GM19324 (cell line): ENCODE measurements around the gene RSRC1.
A peak's percentile ranks its signal among the peaks of the same experiment; 100 is the strongest.
"Not testable (repeated sequence)": the region's sequence is repeated elsewhere in the genome, so short reads cannot be mapped to it uniquely, and the experiment has no call there.

ENCODE experiments used
- ATAC-seq: cut with Tn5 transposase; IDR thresholded peaks from one replicate; pipeline ENCODE4 v1.9.1; 2021; ENCODE audit warnings: mild to moderate bottlenecking, moderate library complexity; ENCODE audit not compliant: unreplicated experiment, low FRiP score

RSRC1 gene

DNA sequence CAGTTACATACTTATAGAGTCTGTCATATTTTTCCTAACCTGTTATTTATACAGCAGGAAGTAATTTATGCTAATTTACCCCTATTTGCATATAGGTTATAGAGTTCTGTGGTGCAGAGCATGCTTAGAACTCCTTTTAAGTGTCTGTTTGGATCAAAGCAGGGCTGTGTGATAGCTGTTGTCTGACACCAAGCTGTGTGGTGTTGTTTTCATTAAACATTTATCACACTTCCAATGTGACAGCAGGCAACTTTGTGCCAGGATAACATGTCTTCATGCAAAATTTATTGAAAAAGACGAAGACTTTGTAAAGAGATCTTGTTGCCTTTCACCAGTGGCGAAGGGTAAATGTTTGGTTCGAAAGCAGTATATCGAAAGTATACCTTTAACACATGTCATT, 100.2 kb downstream of the RSRC1 start:
- no peak for ATAC-seq

DNA sequence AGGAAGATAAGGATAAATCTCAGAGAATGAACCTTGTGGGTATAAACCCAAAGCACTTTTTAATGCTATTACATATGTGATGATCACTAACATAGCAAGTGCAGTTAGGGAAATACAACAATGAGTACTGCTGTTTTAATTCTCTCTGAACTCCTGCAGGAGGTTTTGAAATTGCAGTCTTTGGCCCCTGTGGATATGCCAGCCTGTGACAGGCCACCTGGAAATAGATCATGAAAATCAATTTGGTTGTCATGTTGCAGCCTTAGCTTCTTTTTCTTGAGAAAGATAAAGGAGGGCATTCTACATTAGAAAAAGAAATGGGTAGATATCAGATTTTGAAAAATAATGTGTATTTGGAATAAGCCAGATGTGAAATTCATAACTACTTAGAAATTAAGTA, 103.6 kb downstream of the RSRC1 start:
- no peak for ATAC-seq

DNA sequence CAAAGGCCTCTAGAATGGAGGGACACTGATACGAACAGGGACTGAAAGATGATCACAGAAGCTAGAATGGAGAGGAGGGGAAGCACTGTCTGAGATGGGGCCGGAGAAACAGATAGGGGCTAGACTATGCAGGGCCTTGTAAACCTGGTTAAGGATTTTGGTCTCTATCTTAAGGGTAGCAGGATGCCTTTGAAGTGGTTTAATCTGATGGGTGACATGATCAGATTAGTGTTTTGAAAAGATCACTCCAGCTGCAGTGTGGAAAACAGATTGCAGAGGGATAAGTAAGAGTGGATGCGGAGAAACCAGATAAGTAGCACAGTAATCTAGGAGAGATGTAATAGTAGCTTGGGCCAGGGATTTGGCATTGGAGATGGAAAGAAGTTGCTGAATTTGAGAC, 108.1 kb downstream of the RSRC1 start:
- no peak for ATAC-seq

DNA sequence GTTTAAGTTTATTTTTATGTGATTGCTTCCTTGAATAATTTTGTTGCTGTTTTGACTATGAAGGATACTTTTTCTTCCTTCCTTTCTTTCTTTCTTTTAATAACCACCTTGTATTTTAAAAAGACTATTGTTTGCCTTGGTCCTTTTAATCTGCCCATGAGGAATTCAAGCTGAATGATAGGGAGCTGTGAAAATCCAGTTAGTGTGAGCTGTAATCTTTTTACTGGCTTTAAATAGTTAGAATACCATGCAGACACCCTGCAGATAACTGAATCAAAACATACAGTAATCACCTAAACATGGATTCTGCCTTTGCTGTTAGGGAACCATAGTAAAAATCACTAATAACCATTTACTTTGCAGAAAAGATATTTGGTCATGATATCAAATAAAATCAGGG, 110.7 kb downstream of the RSRC1 start:
- no peak for ATAC-seq

DNA sequence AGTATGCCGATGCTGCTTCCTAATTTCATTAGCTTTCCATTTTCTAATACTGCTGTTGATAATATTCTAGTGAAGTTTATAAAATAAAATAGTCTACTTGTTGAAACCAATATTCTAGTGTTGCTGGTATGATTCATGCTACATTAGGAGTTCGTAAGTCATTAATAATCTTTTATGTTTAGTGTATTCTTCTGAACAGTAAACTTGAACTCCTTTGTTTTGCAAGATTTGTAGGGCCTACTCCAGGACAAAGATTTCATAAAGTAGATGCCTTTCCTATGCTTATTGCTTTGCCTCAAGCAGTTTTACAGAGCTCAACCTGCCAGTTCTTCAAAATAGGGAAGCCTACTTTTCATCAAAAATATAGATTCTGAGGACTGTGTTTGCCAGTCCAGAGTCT, 111.5 kb downstream of the RSRC1 start:
- ATAC-seq = no peak

DNA sequence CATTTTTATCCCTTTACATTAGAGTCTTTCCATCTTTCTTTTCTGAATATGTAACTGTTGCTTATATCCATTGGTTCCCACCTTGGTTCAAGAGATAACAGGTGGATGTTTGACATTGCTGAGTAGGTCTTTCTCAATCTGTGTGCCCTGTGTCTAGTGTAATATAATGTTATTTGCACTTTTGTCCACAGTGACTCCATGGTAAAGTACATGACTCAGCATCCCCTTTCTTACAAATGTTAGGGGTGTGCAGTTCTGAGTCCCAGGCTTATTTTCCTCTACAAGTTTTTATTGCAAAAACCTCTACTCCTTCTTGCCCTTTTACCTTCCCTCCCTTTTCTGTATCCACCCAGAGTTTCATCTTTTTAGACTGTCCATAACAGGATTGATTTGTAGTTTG, 116.5 kb downstream of the RSRC1 start:
- ATAC-seq = no peak

DNA sequence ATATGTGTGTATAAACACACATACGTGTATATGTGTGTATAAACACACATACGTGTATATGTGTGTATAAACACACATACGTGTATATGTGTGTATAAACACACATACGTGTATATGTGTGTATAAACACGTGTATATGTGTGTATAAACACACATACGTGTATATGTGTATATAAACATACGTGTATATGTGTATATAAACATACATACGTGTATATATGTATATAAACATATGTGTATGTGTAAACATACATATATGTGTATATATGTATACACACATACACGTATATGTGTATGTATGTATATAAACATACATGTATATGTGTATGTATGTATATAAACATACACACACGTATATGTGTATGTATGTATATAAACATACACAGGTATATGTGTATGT, 119.1 kb downstream of the RSRC1 start:
- not testable (repeated sequence) for ATAC-seq

DNA sequence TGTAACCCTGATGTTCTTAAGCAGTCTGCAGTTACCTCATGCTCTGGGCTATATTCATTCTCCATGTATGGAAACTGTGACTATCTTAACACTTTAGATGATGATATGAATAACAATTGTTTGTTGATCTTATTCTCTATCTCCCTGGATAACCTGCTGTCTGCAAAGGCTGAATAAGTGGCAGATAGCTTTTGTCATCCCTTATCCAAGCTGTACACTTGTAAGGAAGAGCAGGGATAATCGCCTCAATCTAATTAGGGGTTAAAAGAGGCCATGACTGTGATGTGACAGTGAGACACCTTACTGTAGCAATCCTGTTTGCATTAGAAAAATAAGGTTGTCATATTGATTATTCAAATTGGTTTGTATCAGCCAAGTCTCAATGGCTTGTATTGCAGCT, 123.9 kb downstream of the RSRC1 start:
- no peak for ATAC-seq

DNA sequence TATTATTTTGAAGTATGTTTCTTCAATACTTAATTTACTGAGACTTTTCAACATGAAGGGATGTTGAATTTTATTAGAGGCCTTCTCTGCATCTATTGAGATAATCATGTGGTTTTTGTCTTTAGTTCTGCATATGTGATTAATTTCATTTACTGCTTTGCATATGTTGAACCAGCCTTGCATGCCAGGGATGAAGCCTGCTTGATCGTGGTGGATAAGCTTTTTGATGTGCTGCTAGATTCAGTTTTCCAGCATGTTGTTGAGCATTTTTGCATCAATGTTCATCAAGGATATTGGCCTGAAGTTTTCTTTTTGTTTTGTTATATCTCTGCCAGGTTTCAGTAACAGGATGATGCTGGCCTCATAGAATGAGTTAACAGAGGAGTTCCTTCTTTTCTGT, 134.4 kb downstream of the RSRC1 start:
- no peak for ATAC-seq

DNA sequence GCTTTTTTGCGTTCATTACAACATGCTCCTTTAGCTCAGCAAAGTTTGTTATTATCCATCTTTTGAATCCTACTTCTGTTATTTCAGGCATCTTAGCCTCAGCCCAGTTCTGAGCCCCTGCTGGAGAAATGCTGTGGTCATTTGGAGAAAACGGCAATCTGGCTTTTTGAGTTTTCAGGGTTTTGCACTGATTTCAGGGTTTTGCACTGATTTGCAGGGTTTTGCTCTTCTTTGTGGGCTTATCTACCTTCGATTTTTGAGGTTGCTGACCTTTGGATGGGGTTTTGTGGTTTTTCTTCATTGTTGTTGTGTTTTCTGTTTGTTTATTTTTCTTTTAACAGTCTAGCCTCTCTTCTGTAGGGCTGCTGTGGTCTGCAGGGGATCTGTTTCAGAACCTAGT, 137.4 kb downstream of the RSRC1 start:
- no peak for ATAC-seq

DNA sequence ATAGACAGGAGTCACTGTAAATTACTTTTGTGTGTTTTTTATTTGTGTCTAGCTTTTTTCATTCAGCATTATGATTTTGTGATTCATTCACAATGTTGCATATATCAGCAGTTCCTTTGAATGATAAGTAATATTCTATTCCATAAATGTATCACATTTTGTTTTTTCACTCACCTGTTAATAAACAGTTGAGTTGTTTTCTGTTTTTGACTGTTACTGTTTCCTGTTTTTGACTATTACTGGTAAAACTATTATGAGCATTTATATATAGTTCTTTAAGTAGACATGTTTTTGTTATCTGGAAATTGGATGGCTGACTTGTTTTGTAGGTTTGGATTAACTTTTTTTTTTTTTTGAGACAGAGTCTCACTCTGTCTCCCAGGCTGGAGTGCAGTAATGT, 138.4 kb downstream of the RSRC1 start:
- no peak for ATAC-seq

DNA sequence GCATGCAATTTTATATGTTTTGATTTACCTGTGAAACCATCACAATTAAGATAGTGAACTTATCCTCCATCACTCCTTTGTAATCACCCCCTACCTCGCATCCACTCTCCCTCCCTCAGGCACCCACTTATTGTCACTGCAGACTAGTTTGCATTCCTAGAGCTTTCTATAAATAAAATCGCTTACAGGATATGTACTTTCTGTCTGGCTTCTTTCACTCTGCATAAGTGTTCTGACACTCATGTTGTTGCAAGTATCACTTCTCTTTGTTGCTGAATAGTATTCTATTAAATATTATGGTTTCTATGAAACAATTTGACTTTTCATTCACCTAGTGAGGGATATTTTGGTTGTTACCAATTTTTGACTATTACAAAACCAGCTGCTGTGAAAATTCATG, 139.3 kb downstream of the RSRC1 start:
- peak; percentile 66 for ATAC-seq

DNA sequence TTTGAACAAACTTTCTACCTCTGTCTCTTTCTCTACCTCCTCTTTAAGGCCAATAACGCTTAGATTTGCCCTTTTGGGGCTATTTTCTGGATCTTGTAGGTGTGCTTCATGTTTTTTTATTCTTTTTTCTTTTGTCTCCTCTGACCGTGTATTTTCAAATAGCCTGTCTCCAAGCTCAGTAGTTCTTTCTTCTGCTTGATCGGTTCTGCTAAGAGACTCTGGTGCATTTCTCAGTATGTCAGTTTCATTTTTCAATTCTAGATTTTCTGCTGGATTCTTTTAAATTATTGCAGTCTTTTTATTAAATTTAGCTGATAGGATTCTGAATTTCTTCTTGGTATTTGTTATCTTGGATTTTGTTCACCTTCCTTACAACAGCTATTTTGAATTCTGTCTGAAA, 148.7 kb downstream of the RSRC1 start:
- no peak for ATAC-seq

DNA sequence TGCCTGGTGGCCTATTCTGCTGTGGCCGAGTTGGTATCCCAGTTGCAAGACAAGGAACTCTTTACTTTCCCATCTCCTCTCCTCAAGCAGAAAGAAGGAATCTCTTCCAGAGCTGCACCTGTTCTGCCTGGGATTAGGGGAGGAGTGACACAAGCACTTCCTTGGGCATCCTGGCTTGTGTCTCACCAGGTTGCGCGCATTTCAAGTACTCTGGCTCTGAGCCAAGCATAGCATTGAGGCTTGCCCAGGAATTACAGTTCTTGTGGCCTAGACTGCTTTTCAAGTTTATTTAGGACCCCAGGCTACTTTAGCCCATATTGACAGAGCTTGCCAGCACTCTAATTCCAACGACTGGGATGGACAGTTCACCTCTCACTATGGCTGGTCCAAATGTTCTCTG, 150.5 kb downstream of the RSRC1 start:
- ATAC-seq = no peak

DNA sequence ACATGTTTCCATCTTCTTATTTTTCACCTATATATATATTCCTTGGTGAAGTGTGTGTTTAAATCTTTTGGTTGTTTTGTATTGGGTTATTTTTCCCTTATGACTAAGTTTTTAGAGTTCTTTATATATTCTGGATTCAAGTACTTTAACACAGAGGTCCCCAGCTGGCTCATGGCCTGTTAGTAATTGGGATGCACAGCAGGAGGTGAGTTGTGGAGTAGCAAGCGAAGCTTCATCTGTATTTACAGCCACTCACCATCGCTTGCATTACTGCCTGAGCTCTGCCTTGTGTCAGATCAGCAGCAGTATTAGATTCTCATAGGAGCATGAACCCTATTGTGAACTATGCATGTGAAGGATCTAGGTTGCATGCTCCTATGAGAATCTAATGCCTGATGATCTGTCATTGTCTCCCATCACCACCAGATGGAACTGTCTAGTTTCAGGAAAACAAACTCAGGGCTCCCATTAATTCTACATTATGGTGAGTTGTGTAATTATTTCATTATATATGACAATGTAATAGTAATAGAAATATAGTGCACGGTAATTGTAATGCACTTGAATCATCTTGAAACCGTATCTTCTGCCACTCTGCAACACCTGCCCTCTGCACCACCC, 151.6 kb downstream of the RSRC1 start:
- ATAC-seq = no peak

DNA sequence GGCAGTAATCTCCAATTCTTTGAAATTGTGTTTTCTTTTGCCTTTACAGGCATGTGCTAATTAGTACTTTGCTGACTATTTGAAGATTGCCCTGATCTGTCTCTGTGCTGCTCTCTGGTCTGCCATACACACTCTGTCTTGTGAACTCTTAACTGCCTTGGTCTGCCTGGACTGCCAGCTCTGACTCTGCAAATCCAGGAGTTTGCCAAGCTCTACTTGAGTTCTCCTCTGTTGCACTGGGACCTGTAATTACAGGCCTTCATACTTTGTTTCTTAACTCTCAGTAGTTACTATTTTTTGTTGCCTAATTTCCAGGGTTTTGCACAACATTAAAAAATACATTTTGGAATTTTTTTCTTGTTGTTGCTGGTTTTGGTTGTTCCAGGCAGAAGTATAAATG, 155.0 kb downstream of the RSRC1 start:
- ATAC-seq = no peak

DNA sequence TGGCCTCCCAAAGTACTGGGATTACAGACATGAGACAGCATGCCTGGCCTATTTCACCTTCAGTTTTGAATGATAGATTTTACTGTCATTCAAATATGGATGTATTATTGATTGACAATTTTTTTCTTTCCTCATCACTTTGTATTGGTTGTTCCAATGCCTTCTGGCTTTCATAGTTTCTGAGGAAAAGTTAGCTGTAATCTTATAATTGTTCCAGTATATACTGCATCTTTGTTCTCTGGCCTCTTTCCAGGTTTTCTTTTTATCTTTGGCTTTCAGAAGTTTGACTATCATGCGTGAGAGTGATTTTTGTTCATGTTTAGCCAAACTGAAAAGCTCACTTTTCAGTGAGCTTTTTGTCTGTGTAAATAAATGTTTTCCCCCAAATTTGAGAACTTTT, 157.1 kb downstream of the RSRC1 start:
- no peak for ATAC-seq

DNA sequence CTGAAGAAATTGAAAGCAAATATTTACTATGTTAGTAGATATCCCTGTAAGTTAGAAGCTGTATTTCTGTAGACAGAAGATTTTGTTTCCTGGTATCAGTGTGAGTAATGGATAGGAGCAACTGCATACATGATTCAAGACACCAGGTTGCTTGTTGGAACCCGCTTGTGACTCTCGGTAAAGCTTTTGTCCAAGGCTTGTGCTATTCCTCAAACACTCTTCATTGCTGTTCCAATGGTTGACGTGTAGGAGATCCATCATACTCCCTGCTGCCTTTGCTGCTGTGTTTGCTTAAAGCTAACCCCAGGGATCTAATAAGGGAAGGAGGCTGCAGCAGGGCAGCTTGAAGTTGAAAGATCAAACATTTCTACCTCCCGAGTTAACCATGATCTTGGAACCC, 160.1 kb downstream of the RSRC1 start:
- no peak for ATAC-seq

DNA sequence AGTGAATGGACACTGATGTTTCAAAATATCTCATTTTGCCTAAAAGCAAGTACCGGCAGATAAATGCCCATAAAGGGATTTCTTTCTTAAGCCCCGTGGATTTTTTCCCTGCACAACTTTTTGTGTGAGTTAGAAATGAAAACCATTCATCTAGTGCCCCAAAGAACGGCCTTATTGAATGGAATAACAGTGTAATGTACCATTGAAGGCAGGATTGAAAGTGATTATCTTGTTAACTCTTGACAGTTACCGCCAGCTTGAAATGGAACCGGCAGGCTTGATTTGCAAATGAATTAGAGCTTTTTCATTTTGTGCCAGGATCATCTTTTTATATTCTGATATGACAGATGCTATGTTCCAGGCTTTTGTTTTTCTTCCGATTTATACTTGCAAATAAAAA, 162.2 kb downstream of the RSRC1 start:
- no peak for ATAC-seq

DNA sequence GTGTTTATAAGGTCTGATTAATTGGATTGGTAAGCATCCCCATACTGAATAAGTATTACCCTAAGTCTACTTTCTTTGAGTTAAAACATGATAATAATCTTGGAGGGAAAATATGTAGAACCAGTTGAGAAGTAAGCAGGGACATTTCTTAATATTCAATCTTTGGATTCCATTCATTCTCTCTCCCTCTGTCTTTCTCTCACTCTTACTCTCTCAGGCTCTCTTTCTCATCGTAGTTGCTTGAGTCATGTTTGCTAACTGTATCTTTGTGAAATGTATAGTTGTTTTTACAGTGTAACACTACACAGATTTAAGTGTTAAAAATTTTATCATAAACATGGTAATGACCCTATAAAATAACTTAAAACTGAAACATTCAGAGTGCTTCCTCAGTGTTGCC, 163.8 kb downstream of the RSRC1 start:
- ATAC-seq = no peak

DNA sequence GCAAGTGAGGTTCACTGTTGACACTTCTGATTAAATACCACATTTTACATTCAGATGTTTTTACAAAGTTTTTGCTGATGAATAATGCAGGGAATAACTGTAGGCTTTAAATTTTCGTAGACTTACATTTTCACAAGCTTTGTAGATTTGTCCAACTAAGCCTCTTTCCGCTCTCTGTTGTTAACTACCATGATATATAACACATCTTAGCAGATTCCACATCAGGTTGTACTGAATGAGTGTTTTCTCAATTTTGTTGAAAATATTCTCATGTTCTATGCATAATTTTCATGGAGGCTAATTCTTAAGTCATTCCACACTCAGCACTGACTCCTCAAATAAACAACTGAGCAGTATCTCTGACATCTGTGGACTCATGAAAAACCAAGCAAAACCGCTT, 168.3 kb downstream of the RSRC1 start:
- ATAC-seq = no peak

DNA sequence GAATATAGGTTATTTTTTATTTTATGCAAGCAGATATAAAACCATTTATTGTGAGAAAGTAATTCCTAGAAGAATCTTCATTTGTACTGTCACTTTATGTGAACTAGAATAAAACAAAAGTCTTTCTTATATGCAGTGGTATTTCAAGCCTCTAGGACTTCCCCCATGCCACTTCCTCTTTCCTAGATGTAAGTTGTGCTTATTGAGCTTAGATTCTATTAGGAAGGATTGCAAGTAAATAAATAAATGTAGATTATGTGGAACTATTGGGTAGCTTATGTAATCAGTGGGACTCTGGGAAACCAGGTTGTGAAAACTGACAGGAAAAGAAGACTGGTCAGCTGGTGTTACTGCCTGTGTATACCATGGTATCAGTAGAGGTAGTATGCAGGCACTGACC, 169.7 kb downstream of the RSRC1 start:
- ATAC-seq = no peak

DNA sequence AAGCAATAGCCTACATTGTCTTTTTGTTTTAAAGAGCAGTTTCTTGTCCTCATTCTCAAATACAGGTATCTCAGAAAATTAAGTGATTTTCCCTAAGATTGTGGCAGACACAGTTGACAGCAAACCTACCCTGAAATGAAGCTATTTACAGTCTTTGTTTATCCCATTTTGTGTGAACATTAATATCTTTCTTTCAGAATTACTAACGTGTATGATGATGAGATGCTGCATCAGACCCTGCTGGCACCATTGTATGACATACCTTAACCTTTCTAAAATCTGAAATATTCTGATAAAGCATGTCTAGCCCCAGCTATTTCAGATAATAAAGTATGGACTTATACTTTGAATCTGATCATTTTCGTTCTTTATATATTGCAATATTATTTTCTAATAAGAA, 185.9 kb downstream of the RSRC1 start:
- no peak for ATAC-seq
